ENCODE results near the gene BLTP3A.
"Not testable (repeated sequence)": the region's sequence is repeated elsewhere in the genome, so short reads cannot be mapped to it uniquely, and the experiment has no call there.

Gene BLTP3A

DNA sequence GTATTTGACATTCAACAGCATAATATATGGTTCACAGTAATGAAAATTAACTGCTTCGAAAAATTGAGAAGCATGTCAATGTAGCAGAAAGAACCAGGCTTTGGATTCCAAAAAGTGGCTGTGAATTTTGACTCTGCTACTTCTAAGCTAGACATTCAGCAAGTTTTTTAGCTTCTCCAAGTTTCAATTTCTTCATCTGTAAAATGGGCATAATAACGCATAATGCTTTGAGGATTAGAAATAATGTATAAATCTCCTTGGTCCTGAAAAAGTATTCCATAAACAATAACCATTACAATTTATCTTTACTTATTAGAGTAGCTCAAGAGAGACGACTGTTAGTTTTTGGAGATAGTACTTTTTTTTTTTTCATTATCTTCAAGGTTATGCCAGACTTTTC lies 7.7 kb downstream of the BLTP3A start:
- no peak overlapping the region for H2BK12ac ChIP-seq (ENCODE audit: low read length)
- no CpG with 5 or more reads among the region's 3 CpGs for WGBS (ENCODE audit: extremely low coverage, insufficient coverage, insufficient read length)
- no peak overlapping the region for H3K4me2 ChIP-seq (ENCODE audit: low read length)
- no peaks in the 10 kb centered on the region for H3K36me3 ChIP-seq (ENCODE audit: control insufficient read depth in 1 of 2, insufficient read depth in 2 of 2, low read length in 2 of 2)
- no peak overlapping the region for H3K9ac ChIP-seq (ENCODE audit: low read length)
- H3K4me1 ChIP-seq (ENCODE audit: control insufficient read depth in 1 of 2, insufficient read depth in 2 of 2, low read length in 2 of 2): no peaks in the 10 kb centered on the region
- no peak overlapping the region for H3K4me3 ChIP-seq (ENCODE audit: low read depth, low read length)
- no peak overlapping the region for H3K23ac ChIP-seq (ENCODE audit: low read length)
- no peaks in the 10 kb centered on the region for H3K27me3 ChIP-seq (ENCODE audit: insufficient read depth, low read length)
- no peak overlapping the region for H2AK5ac ChIP-seq (ENCODE audit: low read length)
- no peak for DNase-seq
- no peak overlapping the region for H3K18ac ChIP-seq (ENCODE audit: low read length)
- H2BK5ac ChIP-seq (ENCODE audit: low read depth, low read length, poor library complexity): no peak overlapping the region
- H3K9me3 ChIP-seq (ENCODE audit: insufficient read depth, low read depth, low read length): no peaks in the 10 kb centered on the region
- no peak overlapping the region for H4K91ac ChIP-seq (ENCODE audit: low read depth, low read length)
- no peak overlapping the region for H3K14ac ChIP-seq (ENCODE audit: low read length)
- H2AFZ ChIP-seq (ENCODE audit: insufficient read depth, low read length, poor library complexity): no peak overlapping the region
- no peaks in the 10 kb centered on the region for H3K79me1 ChIP-seq (ENCODE audit: low read length)
- H2BK120ac ChIP-seq (ENCODE audit: insufficient read depth, low read length, poor library complexity): no peak overlapping the region
- H3K27ac ChIP-seq (ENCODE audit: low read depth, low read length): no peak overlapping the region
- no peak overlapping the region for H4K8ac ChIP-seq (ENCODE audit: low read depth, low read length)
- no peak overlapping the region for H4K12ac ChIP-seq (ENCODE audit: low read depth, low read length)
- H3K79me2 ChIP-seq (ENCODE audit: control insufficient read depth, insufficient read depth, low read length, poor library complexity): no peaks in the 10 kb centered on the region
- no peak overlapping the region for H3K4ac ChIP-seq (ENCODE audit: low read depth, low read length)

DNA sequence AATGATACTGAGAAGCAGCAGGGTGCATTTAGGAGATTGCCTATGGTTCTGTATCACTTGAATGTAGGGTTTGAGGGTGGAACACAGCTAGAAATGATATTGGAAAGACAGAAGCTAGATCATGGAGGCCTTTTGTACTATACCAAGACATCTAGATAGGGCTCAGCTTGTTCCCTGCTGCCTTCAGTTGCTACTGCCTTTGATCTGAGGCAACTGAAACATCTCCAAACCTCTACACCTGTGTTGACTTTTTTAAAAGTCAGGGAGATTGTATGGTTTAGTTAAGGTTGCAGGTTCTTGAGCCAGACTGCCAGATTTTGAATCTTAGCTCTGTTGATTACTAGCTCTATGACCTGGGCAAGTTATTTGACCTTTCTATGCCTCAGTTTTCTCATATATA lies 12.7 kb downstream of the BLTP3A start:
- Histone ChIP-seq H2AK5ac (ENCODE audit: low read length) (no peak overlapping the region), H4K12ac (ENCODE audit: low read depth, low read length) (no peak overlapping the region), H4K8ac (ENCODE audit: low read depth, low read length) (no peak overlapping the region), H3K23ac (ENCODE audit: low read length) (no peak overlapping the region), H3K4me3 (ENCODE audit: low read depth, low read length) (no peak overlapping the region), H3K4me2 (ENCODE audit: low read length) (no peak overlapping the region), H3K4me1 (ENCODE audit: control insufficient read depth in 1 of 2, insufficient read depth in 2 of 2, low read length in 2 of 2) (no peaks in the 10 kb centered on the region), H3K79me1 (ENCODE audit: low read length) (no peaks in the 10 kb centered on the region), H2BK5ac (ENCODE audit: low read depth, low read length, poor library complexity) (no peak overlapping the region), H4K91ac (ENCODE audit: low read depth, low read length) (no peak overlapping the region), H3K27me3 (ENCODE audit: insufficient read depth, low read length) (no peaks in the 10 kb centered on the region), H3K14ac (ENCODE audit: low read length) (no peak overlapping the region), H3K9ac (ENCODE audit: low read length) (no peak overlapping the region), H3K27ac (ENCODE audit: low read depth, low read length) (no peak overlapping the region), H3K4ac (ENCODE audit: low read depth, low read length) (no peak overlapping the region), H2BK12ac (ENCODE audit: low read length) (no peak overlapping the region), H2AFZ (ENCODE audit: insufficient read depth, low read length, poor library complexity) (no peak overlapping the region), H3K9me3 (ENCODE audit: insufficient read depth, low read depth, low read length) (no peaks in the 10 kb centered on the region), H3K79me2 (ENCODE audit: control insufficient read depth, insufficient read depth, low read length, poor library complexity) (peaks cover 2% of the 10 kb centered on the region), H3K18ac (ENCODE audit: low read length) (no peak overlapping the region), H2BK120ac (ENCODE audit: insufficient read depth, low read length, poor library complexity) (no peak overlapping the region), H3K36me3 (ENCODE audit: control insufficient read depth in 1 of 2, insufficient read depth in 2 of 2, low read length in 2 of 2) (no peaks in the 10 kb centered on the region)
- DNase-seq: no peak

DNA sequence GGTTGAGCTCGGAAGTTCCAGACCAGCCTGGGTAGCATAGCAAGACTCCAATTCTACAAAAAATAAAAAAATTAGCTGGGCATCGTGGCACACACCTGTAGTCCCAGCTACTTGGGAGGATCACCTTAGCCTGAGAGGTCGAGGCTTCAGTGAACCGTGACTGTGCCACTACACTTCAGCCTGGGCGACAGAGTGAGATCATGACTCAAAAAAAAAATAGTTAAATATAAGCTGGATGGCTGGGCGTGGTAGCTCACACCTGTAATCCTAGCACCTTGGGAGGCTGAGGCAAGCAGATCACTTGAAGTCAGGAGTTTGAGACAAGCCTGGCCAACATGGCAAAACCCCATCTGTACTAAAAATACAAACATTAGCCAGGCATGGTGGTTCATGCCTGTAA lies 13.2 kb downstream of the BLTP3A start:
- H3K36me3 ChIP-seq (ENCODE audit: control insufficient read depth in 1 of 2, insufficient read depth in 2 of 2, low read length in 2 of 2); H3K9ac ChIP-seq (ENCODE audit: low read length); H3K14ac ChIP-seq (ENCODE audit: low read length); H2BK5ac ChIP-seq (ENCODE audit: low read depth, low read length, poor library complexity); H4K91ac ChIP-seq (ENCODE audit: low read depth, low read length); H2AK5ac ChIP-seq (ENCODE audit: low read length); H3K9me3 ChIP-seq (ENCODE audit: insufficient read depth, low read depth, low read length); DNase-seq; H3K4me3 ChIP-seq (ENCODE audit: low read depth, low read length); H3K4ac ChIP-seq (ENCODE audit: low read depth, low read length); H3K79me2 ChIP-seq (ENCODE audit: control insufficient read depth, insufficient read depth, low read length, poor library complexity); H3K79me1 ChIP-seq (ENCODE audit: low read length); H3K23ac ChIP-seq (ENCODE audit: low read length); H3K27ac ChIP-seq (ENCODE audit: low read depth, low read length); H3K4me2 ChIP-seq (ENCODE audit: low read length); H3K4me1 ChIP-seq (ENCODE audit: control insufficient read depth in 1 of 2, insufficient read depth in 2 of 2, low read length in 2 of 2); H4K12ac ChIP-seq (ENCODE audit: low read depth, low read length); H2BK12ac ChIP-seq (ENCODE audit: low read length); H3K27me3 ChIP-seq (ENCODE audit: insufficient read depth, low read length); H2AFZ ChIP-seq (ENCODE audit: insufficient read depth, low read length, poor library complexity); H3K18ac ChIP-seq (ENCODE audit: low read length); H2BK120ac ChIP-seq (ENCODE audit: insufficient read depth, low read length, poor library complexity); H4K8ac ChIP-seq (ENCODE audit: low read depth, low read length): not testable (repeated sequence)
- WGBS (ENCODE audit: extremely low coverage, insufficient coverage, insufficient read length): no CpG with 5 or more reads among the region's 6 CpGs

DNA sequence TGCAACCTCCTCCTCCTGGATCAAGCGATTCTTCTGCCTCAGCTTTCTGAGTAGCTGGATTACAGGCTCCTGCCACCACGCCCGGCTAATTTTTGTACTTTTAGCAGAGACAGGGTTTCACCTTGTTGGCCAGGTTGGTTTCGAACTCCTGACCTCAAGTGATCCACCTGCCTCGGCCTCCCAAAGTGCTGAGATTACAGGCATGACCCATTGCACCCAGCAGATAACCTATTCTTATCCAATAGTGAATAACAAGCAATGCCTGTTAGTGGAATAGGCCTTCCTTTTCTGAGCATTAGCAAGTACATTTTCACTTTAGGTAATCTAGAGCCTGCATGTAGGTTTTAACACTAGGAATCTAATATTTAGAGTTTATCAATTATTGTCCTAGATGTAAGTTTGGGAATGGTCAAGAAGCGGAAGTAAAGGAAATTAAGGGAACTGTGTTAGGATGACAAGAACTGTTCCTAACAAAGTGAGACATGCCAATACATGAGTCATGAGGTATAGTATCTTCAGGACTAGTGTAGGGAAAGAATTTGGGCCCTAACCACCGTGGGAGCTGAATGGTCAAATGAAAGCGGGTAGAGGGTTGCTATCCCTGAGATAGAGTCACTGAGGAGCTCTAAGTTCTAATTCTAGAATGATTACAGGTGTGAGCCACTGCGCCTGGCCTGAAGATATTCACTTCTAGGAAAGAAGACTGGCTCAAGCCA lies 15.0 kb downstream of the BLTP3A start:
- Histone ChIP-seq H2BK12ac (ENCODE audit: low read length) (no peak overlapping the region), H4K91ac (ENCODE audit: low read depth, low read length) (no peak overlapping the region), H3K14ac (ENCODE audit: low read length) (no peak overlapping the region), H3K18ac (ENCODE audit: low read length) (no peak overlapping the region), H4K8ac (ENCODE audit: low read depth, low read length) (no peak overlapping the region), H2BK120ac (ENCODE audit: insufficient read depth, low read length, poor library complexity) (no peak overlapping the region), H3K9ac (ENCODE audit: low read length) (no peak overlapping the region), H4K12ac (ENCODE audit: low read depth, low read length) (no peak overlapping the region), H2BK5ac (ENCODE audit: low read depth, low read length, poor library complexity) (no peak overlapping the region), H3K27me3 (ENCODE audit: insufficient read depth, low read length) (no peaks in the 10 kb centered on the region), H3K27ac (ENCODE audit: low read depth, low read length) (no peak overlapping the region), H3K4me2 (ENCODE audit: low read length) (no peak overlapping the region), H3K4me3 (ENCODE audit: low read depth, low read length) (no peak overlapping the region), H3K4ac (ENCODE audit: low read depth, low read length) (no peak overlapping the region), H3K36me3 (ENCODE audit: control insufficient read depth in 1 of 2, insufficient read depth in 2 of 2, low read length in 2 of 2) (no peaks in the 10 kb centered on the region), H3K79me1 (ENCODE audit: low read length) (no peaks in the 10 kb centered on the region), H3K4me1 (ENCODE audit: control insufficient read depth in 1 of 2, insufficient read depth in 2 of 2, low read length in 2 of 2) (no peaks in the 10 kb centered on the region), H2AFZ (ENCODE audit: insufficient read depth, low read length, poor library complexity) (no peak overlapping the region), H3K79me2 (ENCODE audit: control insufficient read depth, insufficient read depth, low read length, poor library complexity) (peaks cover 2% of the 10 kb centered on the region), H3K9me3 (ENCODE audit: insufficient read depth, low read depth, low read length) (no peaks in the 10 kb centered on the region), H3K23ac (ENCODE audit: low read length) (no peak overlapping the region), H2AK5ac (ENCODE audit: low read length) (no peak overlapping the region)
- no CpG with 5 or more reads among the region's 9 CpGs for WGBS (ENCODE audit: extremely low coverage, insufficient coverage, insufficient read length)
- peak in 1 of 2 donors; percentile 20 for DNase-seq
